Mesodermal cell (in vitro differentiated cells): ENCODE measurements around the gene KIF25.

Experiments used
- H3K27ac ChIP-seq: 2 replicates; pipeline ENCODE4 v1.7.0; 2013; ENCODE audit warnings: mild to moderate bottlenecking, low read depth, low read length, moderate library complexity; ENCODE audit not compliant: severe bottlenecking
- H3K36me3 ChIP-seq: 2 replicates; pipeline ENCODE4 v1.7.1; 2013; ENCODE audit warnings: mild to moderate bottlenecking, low read length, moderate library complexity; ENCODE audit not compliant: control insufficient read depth, insufficient read depth
- H3K4me1 ChIP-seq: one replicate; pipeline ENCODE4 v1.7.1; 2013; ENCODE audit warnings: mild to moderate bottlenecking, low read length; ENCODE audit not compliant: insufficient read depth, control insufficient read depth, poor library complexity, severe bottlenecking
- H3K4me3 ChIP-seq: 2 replicates; pipeline ENCODE4 v1.7.0; 2013; ENCODE audit warnings: low read length, control low read depth, mild to moderate bottlenecking; ENCODE audit not compliant: insufficient read depth, poor library complexity, severe bottlenecking; ENCODE audit errors: extremely low read depth
- H3K9me3 ChIP-seq: 2 replicates; pipeline ENCODE4 v1.7.1; 2013; ENCODE audit warnings: mild to moderate bottlenecking, low read length, moderate library complexity; ENCODE audit not compliant: control insufficient read depth
- WGBS, 2 experiments: methylation state at CpG; one replicate each; pipeline ENCODE4 v1.1.5; 2013; ENCODE audit warnings: missing lambda C conversion rate in 2 of 2; ENCODE audit not compliant: insufficient coverage in 2 of 2; 5-methylcytosine and 5-hydroxymethylcytosine counted together

The KIF25 gene

GRCh38 chr6:167960579-167960978 lies 36.9 kb upstream of the KIF25 start:
- Histone ChIP-seq H3K36me3 (peaks cover 62% of the 10 kb centered on the region), H3K9me3 (no peaks in the 10 kb centered on the region), H3K4me1 (peaks cover 18% of the 10 kb centered on the region), H3K27ac (no peak overlapping the region), H3K4me3 (no peak overlapping the region)
- 100% methylated on average over 1 of the region's 5 CpGs; no CpG with 5 or more reads in 1 of the 2 experiments for WGBS, 2 experiments

- H3K36me3 ChIP-seq: peaks cover 66% of the 10 kb centered on the region
- no peaks in the 10 kb centered on the region for H3K9me3 ChIP-seq
- no peak overlapping the region for H3K4me3 ChIP-seq
- H3K4me1 ChIP-seq: peaks cover 9% of the 10 kb centered on the region
- 91 to 100% methylated on average over 1 to 4 of the region's 5 CpGs for WGBS, 2 experiments
- H3K27ac ChIP-seq: no peak overlapping the region
These were observed 34.8 kb upstream of the KIF25 start for GRCh38 chr6:167962711-167963110.

GRCh38 chr6:167963589-167964057 lies 33.8 kb upstream of the KIF25 start:
- H3K36me3 ChIP-seq: peaks cover 70% of the 10 kb centered on the region
- WGBS, 2 experiments: 94 to 100% methylated on average over 6 to 7 of the region's 8 CpGs
- no peak overlapping the region for H3K27ac ChIP-seq

GRCh38 chr6:167965592-167966539 lies 31.6 kb upstream of the KIF25 start:
- Histone ChIP-seq H3K4me3 (no peak overlapping the region), H3K36me3 (peaks cover 82% of the 10 kb centered on the region), H3K27ac (no peak overlapping the region), H3K4me1 (peaks cover 9% of the 10 kb centered on the region), H3K9me3 (no peaks in the 10 kb centered on the region)
- 96 to 99% methylated on average over 10 to 13 of the region's 39 CpGs for WGBS, 2 experiments

More at GRCh38 chr6:167963589-167964057, 33.8 kb upstream of the KIF25 start:
- Histone ChIP-seq H3K4me3 (no peak overlapping the region), H3K4me1 (peaks cover 9% of the 10 kb centered on the region), H3K9me3 (no peaks in the 10 kb centered on the region)

- no peak overlapping the region for H3K27ac ChIP-seq
- peaks cover 88% of the 10 kb centered on the region for H3K36me3 ChIP-seq
- WGBS, 2 experiments: 93 to 100% methylated on average over 3 to 7 of the region's 8 CpGs
These were observed 30.9 kb upstream of the KIF25 start for GRCh38 chr6:167966540-167966905.

GRCh38 chr6:167968091-167968490 lies 29.4 kb upstream of the KIF25 start:
- Histone ChIP-seq H3K4me3 (no peak overlapping the region), H3K9me3 (no peaks in the 10 kb centered on the region), H3K4me1 (peaks cover 9% of the 10 kb centered on the region), H3K27ac (no peak overlapping the region), H3K36me3 (peaks cover 83% of the 10 kb centered on the region)
- 66 to 81% methylated on average over 5 to 6 of the region's 6 CpGs for WGBS, 2 experiments

More at GRCh38 chr6:167966540-167966905, 30.9 kb upstream of the KIF25 start:
- Histone ChIP-seq H3K9me3 (no peaks in the 10 kb centered on the region), H3K4me3 (no peak overlapping the region), H3K4me1 (peaks cover 9% of the 10 kb centered on the region)

GRCh38 chr6:167970230-167970629 lies 27.2 kb upstream of the KIF25 start:
- no peaks in the 10 kb centered on the region for H3K9me3 ChIP-seq
- H3K27ac ChIP-seq: no peak overlapping the region
- peaks cover 9% of the 10 kb centered on the region for H3K4me1 ChIP-seq
- H3K36me3 ChIP-seq: peaks cover 70% of the 10 kb centered on the region
- WGBS, 2 experiments: 90 to 95% methylated on average over 3 to 4 of the region's 10 CpGs
- H3K4me3 ChIP-seq: no peak overlapping the region

- Histone ChIP-seq H3K27ac (no peak overlapping the region), H3K9me3 (no peaks in the 10 kb centered on the region), H3K4me3 (no peak overlapping the region), H3K36me3 (peaks cover 51% of the 10 kb centered on the region), H3K4me1 (peaks cover 4% of the 10 kb centered on the region)
- WGBS, 2 experiments: 95 to 97% methylated on average over 10 of the region's 10 CpGs
These were observed 25.3 kb upstream of the KIF25 start for GRCh38 chr6:167972193-167972592.

- Histone ChIP-seq H3K4me3 (no peak overlapping the region), H3K9me3 (no peaks in the 10 kb centered on the region), H3K27ac (no peak overlapping the region), H3K36me3 (peaks cover 40% of the 10 kb centered on the region), H3K4me1 (peaks cover 6% of the 10 kb centered on the region)
- WGBS, 2 experiments: 59 to 71% methylated on average over 4 to 5 of the region's 9 CpGs
These were observed 24.2 kb upstream of the KIF25 start for GRCh38 chr6:167973148-167973885.

GRCh38 chr6:167974640-167975344 lies 22.7 kb upstream of the KIF25 start:
- no peak overlapping the region for H3K27ac ChIP-seq
- 95 to 98% methylated on average over 12 of the region's 12 CpGs for WGBS, 2 experiments
- peaks cover 6% of the 10 kb centered on the region for H3K4me1 ChIP-seq
- H3K36me3 ChIP-seq: peaks cover 27% of the 10 kb centered on the region
- H3K9me3 ChIP-seq: no peaks in the 10 kb centered on the region
- no peak overlapping the region for H3K4me3 ChIP-seq
